IMR-90 (cell line): ENCODE data around the gene MUC7. TPM values are rescaled to one million over a fixed set of nuclear protein-coding genes. Genes with fewer than 3 reads are reported as not detected.

Experiments used
- ATAC-seq: fragments of 200-7000 bp; cut with Tn5 transposase; 2 replicates; pipeline ENCODE4 v1.9.1; 2020; ENCODE audit warnings: low read depth, mild to moderate bottlenecking, moderate library complexity
- BruUV-seq: library from RNA; stranded (reverse); fragments of 400-500 nt; replicated peaks from 2 replicates; lab custom pipeline; 2021; lab: Mats Ljungman, UMichigan
- CTCF ChIA-PET: fragments of 300-600 bp; formaldehyde crosslinking; extraction: SDS; loops from one replicate; lab custom pipeline; 2021; ENCODE audit warnings: antibody characterized with exemption; lab: Yijun Ruan, JAX
- POLR2A ChIA-PET: fragments of 300-600 bp; sonication (Branson Sonifier 250); formaldehyde crosslinking; loops from one replicate; lab custom pipeline; 2022; ENCODE audit warnings: antibody characterized with exemption; ENCODE audit not compliant: unreplicated experiment; lab: Charles Lee
- DNase-seq: peaks from one replicate; pipeline ENCODE4 v3.0.0; 2013
- H2AFZ ChIP-seq: replicated peaks from 2 replicates; pipeline ENCODE3; 2013; ENCODE audit warnings: low read length, mild to moderate bottlenecking; ENCODE audit not compliant: poor library complexity
- H2AK5ac ChIP-seq: 2 replicates; pipeline ENCODE4 v1.6.1; 2013; ENCODE audit warnings: low read depth, low read length, inconsistent platforms
- H2AK9ac ChIP-seq: replicated peaks from 2 replicates; pipeline ENCODE3; 2013; ENCODE audit warnings: mild to moderate bottlenecking, low read depth, low read length, moderate library complexity; ENCODE audit not compliant: poor library complexity
- H2BK120ac ChIP-seq: 2 replicates; pipeline ENCODE4 v1.6.1; 2013; ENCODE audit warnings: low read depth, low read length, inconsistent platforms
- H2BK15ac ChIP-seq: 3 replicates; pipeline ENCODE4 v1.6.1; 2013; ENCODE audit warnings: low read depth, low read length, inconsistent platforms
- H2BK20ac ChIP-seq: 2 replicates; pipeline ENCODE4 v1.6.1; 2013; ENCODE audit warnings: low read depth, mild to moderate bottlenecking, inconsistent platforms, low read length, moderate library complexity
- H2BK5ac ChIP-seq: 2 replicates; pipeline ENCODE4 v1.6.1; 2013; ENCODE audit warnings: mild to moderate bottlenecking, low read depth, low read length, inconsistent platforms; ENCODE audit not compliant: poor library complexity, severe bottlenecking
- H3K14ac ChIP-seq: replicated peaks from 2 replicates; pipeline ENCODE4 v1.6.1; 2013; ENCODE audit warnings: low read depth, low read length, inconsistent platforms
- H3K18ac ChIP-seq: 2 replicates; pipeline ENCODE4 v1.6.1; 2013; ENCODE audit warnings: low read depth, low read length, control low read depth
- H3K23ac ChIP-seq: 2 replicates; pipeline ENCODE4 v1.6.1; 2013; ENCODE audit warnings: low read depth, low read length, inconsistent platforms
- H3K27ac ChIP-seq: 2 replicates; pipeline ENCODE4 v1.5.1; 2013; ENCODE audit warnings: mild to moderate bottlenecking, control low read depth, low read length; ENCODE audit not compliant: insufficient read depth
- H3K27me3 ChIP-seq: 2 replicates; pipeline ENCODE4 v1.6.1; 2013; ENCODE audit warnings: low read length; ENCODE audit not compliant: control insufficient read depth, insufficient read depth
- H3K36me3 ChIP-seq: 2 replicates; pipeline ENCODE4 v1.6.1; 2013; ENCODE audit warnings: low read length, mixed read lengths; ENCODE audit not compliant: control insufficient read depth, insufficient read depth
- H3K4ac ChIP-seq: 2 replicates; pipeline ENCODE4 v1.6.1; 2013; ENCODE audit warnings: low read depth, low read length, inconsistent platforms
- H3K4me1 ChIP-seq: 2 replicates; pipeline ENCODE4 v1.6.1; 2013; ENCODE audit warnings: low read length, mixed read lengths; ENCODE audit not compliant: control insufficient read depth, insufficient read depth
- H3K4me2 ChIP-seq: 2 replicates; pipeline ENCODE4 v1.6.1; 2013; ENCODE audit warnings: low read depth, mild to moderate bottlenecking, control low read depth, low read length, moderate library complexity
- H3K4me3 ChIP-seq: 2 replicates; pipeline ENCODE4 v1.5.1; 2013; ENCODE audit warnings: low read depth, mild to moderate bottlenecking, control low read depth, low read length, moderate library complexity; ENCODE audit not compliant: insufficient read depth
- H3K56ac ChIP-seq: 2 replicates; pipeline ENCODE4 v1.6.1; 2013; ENCODE audit warnings: low read length, inconsistent platforms; ENCODE audit not compliant: insufficient read depth; ENCODE audit errors: extremely low read depth
- H3K79me1 ChIP-seq, 2 experiments: 2 replicates each; pipeline ENCODE4 v1.6.1; 2013; ENCODE audit warnings: low read length in 2 of 2, inconsistent platforms in 1 of 2, low read depth in 1 of 2
- H3K9ac ChIP-seq: 2 replicates; pipeline ENCODE4 v1.6.1; 2013; ENCODE audit warnings: low read depth, low read length, control low read depth
- H3K9me1 ChIP-seq: 2 replicates; pipeline ENCODE4 v1.6.1; 2013; ENCODE audit warnings: low read length, inconsistent platforms; ENCODE audit not compliant: insufficient read depth
- H3K9me3 ChIP-seq: 2 replicates; pipeline ENCODE4 v1.6.1; 2013; ENCODE audit warnings: low read length; ENCODE audit not compliant: control insufficient read depth, insufficient read depth
- H4K20me1 ChIP-seq: 2 replicates; pipeline ENCODE4 v1.6.1; 2013; ENCODE audit warnings: low read length, inconsistent platforms; ENCODE audit not compliant: insufficient read depth
- H4K5ac ChIP-seq: 2 replicates; pipeline ENCODE4 v1.6.1; 2013; ENCODE audit warnings: mild to moderate bottlenecking, low read depth, low read length, control low read depth
- H4K8ac ChIP-seq, 2 experiments: 2 replicates each; pipeline ENCODE4 v1.6.1; 2013; ENCODE audit warnings: low read depth in 2 of 2, low read length in 2 of 2, control low read depth in 1 of 2, inconsistent platforms in 1 of 2
- H4K91ac ChIP-seq: 2 replicates; pipeline ENCODE4 v1.6.1; 2013; ENCODE audit warnings: low read depth, low read length, inconsistent platforms; ENCODE audit not compliant: insufficient read depth
- BHLHE40 ChIP-seq: fragments of 150-350 bp; IDR thresholded peaks from 2 replicates; pipeline ENCODE4 v1.6.1; 2016; ENCODE audit warnings: mild to moderate bottlenecking, low read depth, low read length
- CEBPB ChIP-seq: IDR thresholded peaks from 2 replicates; pipeline ENCODE4 v1.6.1; 2012; ENCODE audit warnings: low read depth, low read length, improper control_type of control experiment
- CHD1 ChIP-seq: IDR thresholded peaks from 2 replicates; pipeline ENCODE4 v1.6.1; 2012; ENCODE audit warnings: low read depth, low read length, improper control_type of control experiment
- CTCF ChIP-seq: conservative IDR thresholded peaks from 2 replicates; pipeline ENCODE4 v1.5.1; 2012; ENCODE audit warnings: mild to moderate bottlenecking, low read depth, low read length, improper control_type of control experiment
- ELK1 ChIP-seq: fragments of 150-350 bp; IDR thresholded peaks from 2 replicates; pipeline ENCODE4 v1.6.1; 2016; ENCODE audit warnings: low read depth, mild to moderate bottlenecking, low read length, moderate library complexity, borderline replicate concordance
- MXI1 ChIP-seq: IDR thresholded peaks from 2 replicates; pipeline ENCODE4 v1.6.1; 2012; ENCODE audit warnings: low read depth, mild to moderate bottlenecking, low read length, moderate library complexity, borderline replicate concordance
- NFE2L2 ChIP-seq: fragments of 150-350 bp; IDR thresholded peaks from 2 replicates; pipeline ENCODE4 v1.6.1; 2016; ENCODE audit warnings: low read depth, mild to moderate bottlenecking, low read length
- POLR2A ChIP-seq: IDR thresholded peaks from 2 replicates; pipeline ENCODE4 v1.6.1; 2012; ENCODE audit warnings: mild to moderate bottlenecking, low read depth, low read length
- RCOR1 ChIP-seq: IDR thresholded peaks from 2 replicates; pipeline ENCODE4 v1.6.1; 2012; ENCODE audit warnings: mild to moderate bottlenecking, low read length, improper control_type of control experiment; ENCODE audit not compliant: insufficient replicate concordance
- WGBS, 2 experiments: methylation state at CpG; one replicate each; pipeline versions ENCODE4 v1.1.5 to v1.1.7; 2013; ENCODE audit warnings: missing lambda C conversion rate in 2 of 2; ENCODE audit not compliant: insufficient read length in 1 of 2; ENCODE audit errors: extremely low coverage in 2 of 2; 5-methylcytosine and 5-hydroxymethylcytosine counted together
- dilution Hi-C: fragments of 300-500 bp; cut with HindIII; formaldehyde crosslinking; loops from one replicate; pipeline ENCODE4 v1.14.3; 2018; ENCODE audit warnings: low sequenced_read_pairs; ENCODE audit not compliant: unreplicated experiment
- in situ Hi-C: fragments of 300-500 bp; cut with MboI; formaldehyde crosslinking; loops from 3 replicates; pipeline ENCODE4 v1.14.3; 2019; ENCODE audit warnings: low sequenced_read_pairs, inconsistent platforms, mixed read lengths
- intact Hi-C: fragments of 100-400 bp; cut with micrococcal nuclease; formaldehyde crosslinking; loops from 2 replicates; pipeline ENCODE4 v1.10.0; 2022
- polyA plus RNA-seq, 3 experiments: library from polyadenylated mRNA; depleted of rRNA; stranded (reverse); fragments of >200 nt; gene quantifications; 2 replicates each; pipeline ENCODE4 v1.2.3, GENCODE V29; 2012; ENCODE audit warnings: low replicate concordance in 1 of 3
- total RNA-seq: library from RNA; depleted of rRNA; stranded (reverse); fragments of >200 nt; gene quantifications from 2 replicates; pipeline ENCODE4 v1.2.3, GENCODE V29; 2012

The MUC7 gene
- total and polyA plus RNA-seq, 2 of the 4 experiments (the other 2 are of a cell fraction) = not detected

GRCh38 chr4:70449220-70449619, 22.8 kb upstream of the MUC7 start:
- no peak overlapping the region for H2AK9ac ChIP-seq
- no peak overlapping the region for H3K27ac ChIP-seq
- no peak overlapping the region for H3K4ac ChIP-seq
- H3K9me1 ChIP-seq = no peaks in the 10 kb centered on the region
- H3K79me1 ChIP-seq = no peaks in the 10 kb centered on the region
- in situ Hi-C loops = no loop called here
- intact Hi-C loops = no loop called here
- no peaks in the 10 kb centered on the region for H3K27me3 ChIP-seq
- no peak overlapping the region for H3K4me3 ChIP-seq
- H3K9ac ChIP-seq = no peak overlapping the region
- H2AK5ac ChIP-seq = no peak overlapping the region
- ATAC-seq = no peak
- H4K5ac ChIP-seq = no peak overlapping the region
- ChIA-PET POLR2A (no interaction called here), CTCF (no interaction called here)
- H3K9me3 ChIP-seq = no peaks in the 10 kb centered on the region
- no peak overlapping the region for H2BK15ac ChIP-seq
- TF ChIP-seq POLR2A (no peak), RCOR1 (no peak), BHLHE40 (no peak), CHD1 (no peak), CTCF (no peak), MXI1 (no peak), CEBPB (no peak), ELK1 (no peak), NFE2L2 (no peak)
- H3K4me1 ChIP-seq = no peaks in the 10 kb centered on the region
- H2BK20ac ChIP-seq = no peak overlapping the region
- no peak overlapping the region for H2BK5ac ChIP-seq
- no peak for DNase-seq
- no peak overlapping the region for H3K18ac ChIP-seq
- 30% methylated on average over 2 of the region's 3 CpGs; no CpG with 5 or more reads in 1 of the 2 experiments for WGBS, 2 experiments
- no peak overlapping the region for H3K14ac ChIP-seq
- no peak overlapping the region for H4K8ac ChIP-seq
- no TSS peak for BruUV-seq
- H2BK120ac ChIP-seq = no peak overlapping the region
- H4K91ac ChIP-seq = no peak overlapping the region
- no peak overlapping the region for H3K56ac ChIP-seq
- no peak overlapping the region for H3K23ac ChIP-seq
- dilution Hi-C loops = no loop called here
- no peaks in the 10 kb centered on the region for H3K36me3 ChIP-seq
- H3K4me2 ChIP-seq = no peak overlapping the region
- H2AFZ ChIP-seq = no peak overlapping the region
- no peaks in the 10 kb centered on the region for H4K20me1 ChIP-seq
